Activated CD8-positive, alpha-beta memory T cell treated with anti-CD3 and anti-CD28 coated beads for 36 hours (primary cell): ENCODE data around the gene PCDHGC5. TPM values are rescaled to one million over a fixed set of nuclear protein-coding genes. Genes with fewer than 3 reads are reported as not detected.

ENCODE experiments used
- total RNA-seq, 2 experiments: library from RNA; stranded (reverse); gene quantifications; one replicate each; pipeline ENCODE4 v1.2.3, GENCODE V29; 2021

The PCDHGC5 gene
- total RNA-seq, 2 experiments from 2014 or later, result not detected

Other genes with a start within 250 kb of the PCDHGC5 start
- not detected for gene PCDHB15, start 243.7 kb upstream of the PCDHGC5 start, total RNA-seq
- under 1 TPM; 0.19 to 0.21 TPM for gene SLC25A2, start 185.0 kb upstream of the PCDHGC5 start, total RNA-seq
- gene TAF7, start 168.3 kb upstream of the PCDHGC5 start, total RNA-seq, result 10 to 100 TPM; 57.1 to 58.0 TPM
- gene PCDHGA1, start 158.6 kb upstream of the PCDHGC5 start, total RNA-seq, result under 1 TPM; 0.04 to 0.06 TPM
- gene PCDHGA2, start 150.3 kb upstream of the PCDHGC5 start, total RNA-seq, result under 1 TPM in 1 of 2 experiments, not detected in 1; 0.04 TPM
- not detected for gene PCDHGA3, start 145.3 kb upstream of the PCDHGC5 start, total RNA-seq
- gene PCDHGB1, start 139.0 kb upstream of the PCDHGC5 start, total RNA-seq, result not detected
- gene PCDHGA4, start 134.1 kb upstream of the PCDHGC5 start, total RNA-seq, result under 1 TPM in 1 of 2 experiments, not detected in 1; 0.15 TPM
- gene PCDHGB2, start 129.1 kb upstream of the PCDHGC5 start, total RNA-seq, result under 1 TPM; 0.23 to 0.25 TPM
- gene PCDHGA5, start 124.9 kb upstream of the PCDHGC5 start, total RNA-seq, result under 1 TPM; 0.06 to 0.13 TPM
- under 1 TPM; 0.17 to 0.19 TPM for gene PCDHGB3, start 118.8 kb upstream of the PCDHGC5 start, total RNA-seq
- under 1 TPM; 0.06 to 0.13 TPM for gene PCDHGA6, start 115.2 kb upstream of the PCDHGC5 start, total RNA-seq
- under 1 TPM in 1 of 2 experiments, not detected in 1; 0.06 TPM for gene PCDHGA7, start 106.3 kb upstream of the PCDHGC5 start, total RNA-seq
- under 1 TPM; 0.04 to 0.06 TPM for gene PCDHGB4, start 101.4 kb upstream of the PCDHGC5 start, total RNA-seq
- not detected for gene PCDHGA8, start 96.4 kb upstream of the PCDHGC5 start, total RNA-seq
- under 1 TPM; 0.15 to 0.19 TPM for gene PCDHGB5, start 91.1 kb upstream of the PCDHGC5 start, total RNA-seq
- gene PCDHGA9, start 86.3 kb upstream of the PCDHGC5 start, total RNA-seq, result not detected
- gene PCDHGB6, start 81.1 kb upstream of the PCDHGC5 start, total RNA-seq, result under 1 TPM; 0.04 to 0.06 TPM
- gene PCDHGA10, start 76.1 kb upstream of the PCDHGC5 start, total RNA-seq, result under 1 TPM; 0.08 to 0.11 TPM
- gene PCDHGB7, start 71.4 kb upstream of the PCDHGC5 start, total RNA-seq, result not detected
- not detected for gene PCDHGA11, start 68.0 kb upstream of the PCDHGC5 start, total RNA-seq
- gene PCDHGA12, start 58.6 kb upstream of the PCDHGC5 start, total RNA-seq, result under 1 TPM; 0.08 to 0.10 TPM
- gene PCDHGC3, start 13.1 kb upstream of the PCDHGC5 start, total RNA-seq, result under 1 TPM in 1 of 2 experiments, not detected in 1; 0.13 TPM
- gene PCDHGC4, start 4.1 kb upstream of the PCDHGC5 start, total RNA-seq, result not detected
- gene DIAPH1, start 129.9 kb downstream of the PCDHGC5 start, total RNA-seq, result 100 to 1,000 TPM; 213 to 218 TPM
- 10 to 100 TPM; 86.3 to 92.9 TPM for gene HDAC3, start 147.8 kb downstream of the PCDHGC5 start, total RNA-seq
- 10 to 100 TPM; 32.4 to 35.2 TPM for gene RELL2, start 147.9 kb downstream of the PCDHGC5 start, total RNA-seq
- gene FCHSD1, start 162.3 kb downstream of the PCDHGC5 start, total RNA-seq, result 10 to 100 TPM; 25.4 to 28.3 TPM
- gene ARAP3, start 193.1 kb downstream of the PCDHGC5 start, total RNA-seq, result 1 to 10 TPM; 6.5 to 7.0 TPM